GM19372 (cell line): Measurements from ENCODE around the gene SPOCK2.

Experiments used
- ATAC-seq: cut with Tn5 transposase; IDR thresholded peaks from one replicate; pipeline ENCODE4 v1.9.1; 2021; ENCODE audit warnings: mild to moderate bottlenecking, low read depth, moderate library complexity; ENCODE audit not compliant: unreplicated experiment

Gene SPOCK2

GRCh38 chr10:72090326-72090725 lies 2.0 kb upstream of the SPOCK2 start:
- no peak for ATAC-seq

DNA sequence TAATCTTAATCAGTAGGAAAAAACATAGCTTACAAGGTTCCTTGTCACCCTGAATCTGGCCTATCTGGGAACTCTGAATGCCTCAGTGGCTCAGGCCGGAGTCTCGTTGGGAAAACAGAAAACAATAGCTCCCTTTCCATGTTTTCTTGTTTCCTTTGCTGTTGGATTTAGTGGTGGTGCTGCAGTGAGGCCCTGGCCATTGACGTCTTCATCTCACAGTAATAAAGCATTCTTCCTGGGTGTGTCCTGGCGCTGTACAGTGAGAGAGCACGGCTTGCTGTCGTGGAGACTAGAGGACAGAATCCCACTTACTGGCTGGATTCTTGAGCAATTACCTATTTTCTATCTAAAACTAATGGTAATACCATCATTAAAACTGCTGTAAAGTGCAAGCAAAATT lies 1.3 kb upstream of the SPOCK2 start:
- no peak for ATAC-seq

- ATAC-seq, result no peak
Measured at GRCh38 chr10:72088889-72089575, 681 bp upstream of the SPOCK2 start.

GRCh38 chr10:72087392-72087968 lies 871 bp downstream of the SPOCK2 start:
- ATAC-seq, result no peak

- no peak for ATAC-seq
Measured at GRCh38 chr10:72086466-72087391, 1.6 kb downstream of the SPOCK2 start.

- no peak for ATAC-seq
Measured at GRCh38 chr10:72085864-72086465, 2.4 kb downstream of the SPOCK2 start.

DNA sequence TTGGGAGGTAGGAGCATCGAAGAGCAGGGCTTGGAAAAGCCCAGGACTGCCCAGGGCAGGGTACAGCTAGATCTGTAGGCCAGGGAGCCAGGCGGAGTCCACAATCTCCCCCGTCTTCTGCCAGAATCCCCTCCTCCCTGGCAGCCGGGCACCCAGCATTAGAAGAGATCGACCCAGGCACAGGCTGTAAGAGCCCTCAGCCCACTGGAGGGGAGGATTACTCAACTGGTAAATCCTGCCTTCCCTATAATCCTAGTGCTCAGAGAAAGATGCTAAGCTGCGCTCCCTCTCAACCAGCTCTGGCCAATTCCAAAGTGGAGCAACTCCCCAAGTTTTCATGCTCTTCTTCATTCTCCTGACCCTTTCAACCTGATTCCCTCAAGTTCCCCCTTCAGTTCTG lies 3.2 kb downstream of the SPOCK2 start:
- ATAC-seq, result no peak

GRCh38 chr10:72083790-72084459 lies 4.4 kb downstream of the SPOCK2 start:
- ATAC-seq, result no peak

GRCh38 chr10:72082856-72083789 lies 5.2 kb downstream of the SPOCK2 start:
- ATAC-seq, result no peak

GRCh38 chr10:72081772-72082590 lies 6.4 kb downstream of the SPOCK2 start:
- no peak for ATAC-seq

- ATAC-seq, result no peak
Measured at GRCh38 chr10:72081210-72081609, 7.1 kb downstream of the SPOCK2 start.

DNA sequence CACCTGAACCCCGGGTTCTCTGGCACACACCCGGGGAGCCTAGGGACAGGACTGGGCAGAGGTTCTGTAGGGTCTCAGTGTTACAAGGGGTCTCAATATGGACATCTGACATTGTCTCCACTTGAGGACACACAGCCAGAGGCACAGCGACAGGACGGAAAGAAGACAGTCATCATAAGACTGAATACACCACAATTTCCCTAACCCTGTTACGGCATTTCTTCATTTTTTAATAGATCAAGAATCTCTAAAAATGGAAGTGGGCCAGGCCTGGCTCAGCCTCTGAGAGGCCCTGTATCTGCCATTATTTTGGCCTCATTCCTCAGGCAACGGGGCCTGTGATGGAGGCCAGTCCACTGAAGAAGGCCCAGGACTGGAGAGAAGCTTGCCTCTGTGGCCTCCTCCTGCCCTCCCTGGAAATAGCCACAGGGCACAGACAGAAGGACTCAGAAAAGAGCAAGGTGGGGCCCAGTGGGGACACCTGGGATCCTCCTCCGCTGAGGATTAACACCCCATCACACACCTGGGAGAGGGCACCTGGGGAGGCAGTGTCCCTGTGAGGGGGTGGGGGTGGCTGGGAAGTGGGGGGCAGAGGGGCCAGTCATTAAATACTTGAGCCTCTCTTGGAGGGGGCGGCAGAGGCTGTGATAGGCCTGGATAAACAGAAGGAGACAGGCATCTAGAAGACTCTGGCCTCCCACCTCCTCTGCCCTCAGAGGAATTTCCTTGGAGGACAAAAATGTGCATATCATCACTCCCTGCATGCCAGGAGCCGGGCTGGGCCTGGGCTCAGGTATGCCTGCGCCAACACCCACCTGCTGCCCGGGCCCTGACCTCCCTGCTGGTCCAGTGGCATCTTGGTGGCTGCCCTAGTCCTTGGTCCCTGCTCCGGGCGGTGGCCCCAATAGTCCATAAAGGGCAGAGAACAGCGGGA lies 8.0 kb downstream of the SPOCK2 start:
- no peak for ATAC-seq

DNA sequence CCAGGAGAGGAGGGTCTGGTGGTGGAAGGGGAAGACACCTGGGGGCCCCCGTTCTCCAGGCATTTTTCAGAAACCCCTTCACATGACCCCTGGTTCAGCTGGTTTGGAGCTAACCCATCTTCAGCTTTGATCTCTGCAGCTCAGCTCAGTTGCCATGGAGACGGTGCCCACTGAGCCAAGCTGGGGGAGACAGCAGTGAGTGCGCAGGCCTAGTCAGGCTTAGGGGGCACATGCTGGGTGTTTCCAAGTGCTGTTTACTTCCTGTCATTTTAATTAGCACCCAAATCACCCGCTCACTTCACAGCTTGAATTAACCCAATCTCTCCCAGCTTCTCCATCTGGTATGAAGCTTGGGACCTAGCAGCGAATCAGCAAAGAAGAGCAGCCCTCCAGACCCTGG lies 9.0 kb downstream of the SPOCK2 start:
- no peak for ATAC-seq

- no peak for ATAC-seq
Measured at GRCh38 chr10:72077275-72077990, 10.9 kb downstream of the SPOCK2 start.

GRCh38 chr10:72076756-72077155 lies 11.6 kb downstream of the SPOCK2 start:
- ATAC-seq, result no peak

DNA sequence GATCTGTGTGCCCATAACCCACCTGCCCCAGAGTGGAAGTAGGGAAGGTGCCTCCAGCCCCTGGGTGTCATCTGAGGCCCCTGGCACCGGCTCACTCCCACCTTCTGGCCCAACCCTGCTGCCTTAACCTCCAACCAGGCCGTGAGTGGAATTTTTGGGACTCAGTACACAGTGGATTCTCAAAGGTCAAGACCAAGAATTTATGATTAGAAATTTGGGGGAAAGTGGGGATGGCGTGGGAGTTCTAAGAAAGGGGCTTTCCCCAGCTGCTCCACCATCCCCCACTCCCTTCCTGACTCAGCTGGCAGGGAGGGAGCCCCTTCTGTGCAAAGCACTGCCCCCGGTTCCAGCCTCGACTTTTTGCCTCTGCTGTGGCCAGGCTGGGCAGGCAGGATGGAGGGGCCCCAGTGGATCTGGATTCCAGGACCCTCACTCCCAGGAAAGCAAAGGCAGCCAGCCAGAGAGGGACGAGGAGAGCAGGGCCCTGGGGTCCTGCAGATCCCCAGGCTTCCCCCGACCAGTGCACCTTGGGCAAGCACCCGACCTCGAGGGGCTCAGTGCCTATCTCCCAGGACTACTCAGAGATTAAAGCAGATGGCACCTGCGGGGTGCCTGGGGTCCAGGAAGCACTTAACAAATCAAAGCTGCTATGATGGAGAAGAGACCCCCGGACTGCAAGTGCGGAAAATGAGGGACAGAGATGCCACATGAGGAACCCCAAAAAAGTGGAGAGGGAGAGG lies 12.8 kb downstream of the SPOCK2 start:
- ATAC-seq, result no peak
